Left kidney (tissue), 8 donors: ENCODE results near the gene HSPA2. TPM values are rescaled to one million over a fixed set of nuclear protein-coding genes. Genes with fewer than 3 reads are reported as not detected.

ENCODE experiments used
- DNase-seq: peaks from one replicate; pipeline ENCODE4 v3.0.0-alpha.2; 2013
- long read RNA-seq, 8 donors: transcript quantifications; one replicate each; lab custom pipeline, GENCODE V29; 2026
- polyA plus RNA-seq: library from polyadenylated mRNA; unstranded; fragments of 120-200 nt; gene quantifications from one replicate; pipeline ENCODE4 v1.2.1, GENCODE V29; 2013; ENCODE audit not compliant: insufficient read length

The HSPA2 gene
- 13.4 TPM for polyA plus RNA-seq
- long read RNA-seq, donor 1, transcript HSPA2-201 (1 exons, 2,767 nt), result major isoform, 26 of 26 reads
- long read RNA-seq, donor 1, partial matches to known transcripts, result 0 of 26 reads
- long read RNA-seq, donor 1, other reads (novel, unspliced or antisense), result 0 of 26 reads
- long read RNA-seq, donor 2, transcript HSPA2-201 (1 exons, 2,767 nt), result major isoform, 27 of 27 reads
- long read RNA-seq, donor 2, partial matches to known transcripts, result 0 of 27 reads
- long read RNA-seq, donor 2, other reads (novel, unspliced or antisense), result 0 of 27 reads
- long read RNA-seq, donor 3, transcript HSPA2-201 (1 exons, 2,767 nt), result major isoform, 18 of 18 reads
- long read RNA-seq, donor 3, partial matches to known transcripts, result 0 of 18 reads
- long read RNA-seq, donor 3, other reads (novel, unspliced or antisense), result 0 of 18 reads
- long read RNA-seq, donor 4, transcript HSPA2-201 (1 exons, 2,767 nt), result major isoform, 9 of 9 reads
- long read RNA-seq, donor 4, partial matches to known transcripts, result 0 of 9 reads
- long read RNA-seq, donor 4, other reads (novel, unspliced or antisense), result 0 of 9 reads
- long read RNA-seq, donor 5, transcript HSPA2-201 (1 exons, 2,767 nt), result major isoform, 42 of 42 reads
- long read RNA-seq, donor 5, partial matches to known transcripts, result 0 of 42 reads
- long read RNA-seq, donor 5, other reads (novel, unspliced or antisense), result 0 of 42 reads
- long read RNA-seq, donor 6, transcript HSPA2-201 (1 exons, 2,767 nt), result major isoform, 25 of 25 reads
- long read RNA-seq, donor 6, partial matches to known transcripts, result 0 of 25 reads
- long read RNA-seq, donor 6, other reads (novel, unspliced or antisense), result 0 of 25 reads
- long read RNA-seq, donor 7, transcript HSPA2-201 (1 exons, 2,767 nt), result major isoform, 39 of 39 reads
- long read RNA-seq, donor 7, partial matches to known transcripts, result 0 of 39 reads
- long read RNA-seq, donor 7, other reads (novel, unspliced or antisense), result 0 of 39 reads
- long read RNA-seq, donor 8, transcript HSPA2-201 (1 exons, 2,767 nt), result major isoform, 11 of 11 reads
- long read RNA-seq, donor 8, partial matches to known transcripts, result 0 of 11 reads
- long read RNA-seq, donor 8, other reads (novel, unspliced or antisense), result 0 of 11 reads

- DNase-seq, result peak; percentile 99
These were observed at the start of gene HSPA2 for GRCh38 chr14:64540208-64541202. TSS of gene HSPA2 (plus strand) at chr14:64540741. CDS start at chr14:64540850, 109 bp downstream.

- DNase-seq, result no peak
These were observed 48.9 kb upstream of the HSPA2 start for GRCh38 chr14:64491637-64492036.

- no peak for DNase-seq
These were observed 47.1 kb upstream of the HSPA2 start for GRCh38 chr14:64493455-64493854.

GRCh38 chr14:64495252-64495651, 45.3 kb upstream of the HSPA2 start:
- no peak for DNase-seq

- no peak for DNase-seq
These were observed 43.8 kb upstream of the HSPA2 start for GRCh38 chr14:64496764-64497163.

GRCh38 chr14:64500088-64500487, 40.5 kb upstream of the HSPA2 start:
- DNase-seq, result no peak

- peak; percentile 55 for DNase-seq
These were observed 39.0 kb upstream of the HSPA2 start for GRCh38 chr14:64501411-64502171.

- no peak for DNase-seq
These were observed 38.1 kb upstream of the HSPA2 start for GRCh38 chr14:64502456-64502855.

- DNase-seq, result no peak
These were observed 37.6 kb upstream of the HSPA2 start for GRCh38 chr14:64502887-64503433.

- DNase-seq, result peak; percentile 86
These were observed 36.9 kb upstream of the HSPA2 start, which contains the start of gene ZBTB25 for GRCh38 chr14:64503434-64504309. TSS of gene ZBTB25 (minus strand) at chr14:64503838. CDS start at chr14:64490533, 13,305 bp downstream.

- DNase-seq, result peak; percentile 74
These were observed 36.1 kb upstream of the HSPA2 start, which contains the start of gene ZBTB1 for GRCh38 chr14:64504310-64504896. TSS of gene ZBTB1 (plus strand) at chr14:64504770. CDS start at chr14:64521505, 16,735 bp downstream.

- peak; percentile 93 for DNase-seq
These were observed 35.4 kb upstream of the HSPA2 start for GRCh38 chr14:64504897-64505794.

- DNase-seq, result no peak
These were observed 33.8 kb upstream of the HSPA2 start for GRCh38 chr14:64506721-64507120.

- DNase-seq, result no peak
These were observed 33.0 kb upstream of the HSPA2 start for GRCh38 chr14:64507376-64508156.

GRCh38 chr14:64508215-64508776, 32.2 kb upstream of the HSPA2 start:
- no peak for DNase-seq

- DNase-seq, result no peak
These were observed 31.5 kb upstream of the HSPA2 start for GRCh38 chr14:64509036-64509435.
